Glutamatergic neuron (in vitro differentiated cells): Measurements from ENCODE around the gene ZNF878. TPM values are rescaled to one million over a fixed set of nuclear protein-coding genes. Genes with fewer than 3 reads are reported as not detected.
"Not testable (repeated sequence)": the region's sequence is repeated elsewhere in the genome, so short reads cannot be mapped to it uniquely, and the experiment has no call there.

Source experiments
- DNase-seq: peaks from one replicate; pipeline ENCODE4 v3.0.0; 2022
- H3K27ac Mint-ChIP-seq: one replicate; pipeline ENCODE4 v1.8.0; 2020; ENCODE audit warnings: mild to moderate bottlenecking, mixed read lengths, inconsistent platforms; ENCODE audit not compliant: unreplicated experiment
- H3K27me3 Mint-ChIP-seq: one replicate; pipeline ENCODE4 v1.8.0; 2020; ENCODE audit warnings: mild to moderate bottlenecking, moderate library complexity, mixed read lengths, inconsistent platforms; ENCODE audit not compliant: unreplicated experiment
- H3K36me3 Mint-ChIP-seq: one replicate; pipeline ENCODE4 v1.8.0; 2020; ENCODE audit warnings: mild to moderate bottlenecking, mixed read lengths, inconsistent platforms; ENCODE audit not compliant: unreplicated experiment
- H3K4me1 Mint-ChIP-seq: one replicate; pipeline ENCODE4 v1.8.0; 2020; ENCODE audit warnings: mild to moderate bottlenecking, low read depth, mixed read lengths, inconsistent platforms; ENCODE audit not compliant: unreplicated experiment
- H3K4me3 Mint-ChIP-seq: one replicate; pipeline ENCODE4 v1.8.0; 2020; ENCODE audit warnings: mild to moderate bottlenecking, mixed read lengths, inconsistent platforms; ENCODE audit not compliant: unreplicated experiment
- H3K9me3 Mint-ChIP-seq: one replicate; pipeline ENCODE4 v1.8.0; 2020; ENCODE audit warnings: mild to moderate bottlenecking, moderate library complexity, mixed read lengths, inconsistent platforms; ENCODE audit not compliant: unreplicated experiment
- total RNA-seq: library from RNA; stranded (reverse); fragmentation: NEBNext Ultra II Directional; extraction: Animal tissue kit (Norgen Biotek cat#: 25700); gene quantifications from one replicate; pipeline ENCODE4 v1.2.1, GENCODE V29; 2021; ENCODE audit not compliant: unreplicated experiment
- TF ChIP-seq, protein P1 (sequence below): fragments of 200-600 bp; sonication (generic); IDR thresholded peaks from one replicate; pipeline ENCODE4 v1.5.0; 2021; ENCODE audit not compliant: partially characterized antibody, unreplicated experiment

Gene ZNF878
- total RNA-seq, 1 donor from 2014 or later: 1.6 TPM

DNA sequence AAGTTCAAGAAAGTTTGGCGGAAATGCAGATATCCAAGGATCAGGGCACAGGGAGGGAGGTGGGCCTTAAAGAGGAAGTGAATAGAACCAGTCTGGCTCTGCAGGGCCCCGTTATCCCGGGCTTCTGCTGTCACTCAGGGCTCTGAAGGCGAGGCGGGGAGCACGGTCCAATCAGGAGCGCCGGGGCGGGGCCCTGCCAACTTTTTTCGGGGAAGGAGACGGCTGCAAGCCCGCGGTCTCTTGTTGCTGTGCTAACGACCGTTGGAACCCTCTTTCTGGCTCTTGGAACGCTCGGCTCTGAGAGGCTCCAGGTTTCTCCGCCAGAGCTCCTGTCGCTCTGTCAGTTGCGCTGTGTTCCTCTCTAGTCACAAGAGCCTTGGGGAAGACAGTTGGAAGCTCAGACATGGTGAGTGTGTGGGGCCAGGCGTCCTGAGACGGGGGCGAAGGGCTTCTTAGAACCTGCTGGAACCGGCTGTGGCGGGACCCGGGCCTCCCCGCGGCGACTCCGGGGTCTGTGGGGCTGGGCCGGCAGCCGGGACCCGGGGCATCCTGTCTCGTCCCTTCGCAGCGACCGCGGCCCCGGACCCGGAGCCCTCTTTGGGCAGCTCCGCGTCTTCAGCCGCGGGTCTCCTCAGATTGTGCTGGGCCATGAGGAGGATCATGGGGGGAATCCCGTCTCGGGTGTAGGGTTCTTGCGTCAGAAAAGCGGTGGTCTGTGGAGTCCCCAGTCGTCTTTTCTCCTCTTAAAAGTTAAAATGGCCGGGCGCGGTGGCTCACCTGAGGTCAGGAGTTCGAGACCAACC, 39.5 kb upstream of the ZNF878 start:
- Mint-ChIP-seq H3K36me3 (peaks cover 4% of the 10 kb centered on the region), H3K27ac (no peak overlapping the region), H3K4me1 (peaks cover 2% of the 10 kb centered on the region), H3K4me3 (peak overlapping the region; percentile 86), H3K9me3 (peaks cover 2% of the 10 kb centered on the region), H3K27me3 (no peaks in the 10 kb centered on the region)
- DNase-seq: peak; percentile 82
- TF ChIP-seq, protein P1, sequence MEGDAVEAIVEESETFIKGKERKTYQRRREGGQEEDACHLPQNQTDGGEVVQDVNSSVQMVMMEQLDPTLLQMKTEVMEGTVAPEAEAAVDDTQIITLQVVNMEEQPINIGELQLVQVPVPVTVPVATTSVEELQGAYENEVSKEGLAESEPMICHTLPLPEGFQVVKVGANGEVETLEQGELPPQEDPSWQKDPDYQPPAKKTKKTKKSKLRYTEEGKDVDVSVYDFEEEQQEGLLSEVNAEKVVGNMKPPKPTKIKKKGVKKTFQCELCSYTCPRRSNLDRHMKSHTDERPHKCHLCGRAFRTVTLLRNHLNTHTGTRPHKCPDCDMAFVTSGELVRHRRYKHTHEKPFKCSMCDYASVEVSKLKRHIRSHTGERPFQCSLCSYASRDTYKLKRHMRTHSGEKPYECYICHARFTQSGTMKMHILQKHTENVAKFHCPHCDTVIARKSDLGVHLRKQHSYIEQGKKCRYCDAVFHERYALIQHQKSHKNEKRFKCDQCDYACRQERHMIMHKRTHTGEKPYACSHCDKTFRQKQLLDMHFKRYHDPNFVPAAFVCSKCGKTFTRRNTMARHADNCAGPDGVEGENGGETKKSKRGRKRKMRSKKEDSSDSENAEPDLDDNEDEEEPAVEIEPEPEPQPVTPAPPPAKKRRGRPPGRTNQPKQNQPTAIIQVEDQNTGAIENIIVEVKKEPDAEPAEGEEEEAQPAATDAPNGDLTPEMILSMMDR: no peak

DNA sequence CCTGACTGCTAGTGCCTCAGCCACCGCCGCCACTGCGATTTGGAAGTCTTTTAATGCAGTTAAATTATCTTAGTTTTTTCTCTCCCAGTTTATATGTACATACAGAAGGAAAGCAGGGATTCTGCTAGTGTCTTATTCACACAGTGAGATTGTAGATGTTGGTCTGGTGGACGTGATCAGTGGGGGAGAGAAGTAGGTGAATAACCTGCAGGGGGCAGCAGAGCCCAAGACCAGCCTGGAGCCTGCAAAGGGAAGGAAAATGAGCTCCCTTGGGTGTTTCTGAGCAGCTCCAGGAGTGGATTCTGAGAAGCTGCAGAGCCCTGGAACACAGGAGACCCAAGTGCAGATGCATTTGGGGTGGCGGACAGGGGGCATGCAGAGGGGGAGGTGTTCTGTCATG, 38.0 kb upstream of the ZNF878 start:
- H3K4me3 Mint-ChIP-seq: no peak overlapping the region
- DNase-seq: peak; percentile 82
- peaks cover 4% of the 10 kb centered on the region for H3K36me3 Mint-ChIP-seq
- H3K4me1 Mint-ChIP-seq: peaks cover 2% of the 10 kb centered on the region
- H3K9me3 Mint-ChIP-seq: peaks cover 2% of the 10 kb centered on the region
- H3K27ac Mint-ChIP-seq: no peak overlapping the region
- H3K27me3 Mint-ChIP-seq: no peaks in the 10 kb centered on the region
- TF ChIP-seq, protein P1: peak; percentile 73

DNA sequence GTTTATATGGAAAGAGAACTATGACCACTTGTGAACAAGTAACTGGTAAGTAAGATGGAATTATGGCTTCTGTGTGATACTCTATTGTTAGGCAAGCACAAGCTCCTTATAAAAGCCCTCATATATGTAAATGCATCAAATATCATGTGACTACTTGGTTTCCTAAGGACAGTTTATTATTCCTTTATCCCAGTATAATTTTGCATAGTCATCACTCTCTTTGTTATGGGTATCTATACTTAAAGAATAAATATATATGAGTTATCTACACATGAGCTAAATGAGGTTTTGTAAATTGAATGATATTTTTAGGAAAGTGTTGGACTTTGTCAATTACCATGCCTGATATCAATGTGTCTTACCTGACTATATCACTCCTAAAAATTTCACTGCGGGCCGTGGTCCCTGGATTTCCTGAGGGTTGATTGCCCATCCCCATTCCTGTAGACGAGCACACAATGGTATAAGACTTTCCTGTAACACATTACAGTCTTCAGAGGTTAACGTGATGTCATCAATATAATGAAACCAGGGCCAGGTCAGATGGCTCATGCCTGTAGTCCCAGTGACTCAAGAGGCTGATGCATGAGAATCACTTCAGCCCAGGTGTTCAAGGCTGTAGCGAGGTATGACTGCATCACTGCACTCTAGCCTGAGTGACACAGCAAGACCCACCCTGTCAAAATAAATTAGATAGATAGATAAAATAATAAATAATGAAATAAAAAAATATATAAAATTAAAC, 32.5 kb upstream of the ZNF878 start:
- Mint-ChIP-seq H3K4me1 (no peaks in the 10 kb centered on the region), H3K9me3 (peaks cover 10% of the 10 kb centered on the region), H3K27me3 (no peaks in the 10 kb centered on the region), H3K27ac (no peak overlapping the region), H3K4me3 (no peak overlapping the region), H3K36me3 (peaks cover 20% of the 10 kb centered on the region)
- TF ChIP-seq, protein P1: no peak
- no peak for DNase-seq

DNA sequence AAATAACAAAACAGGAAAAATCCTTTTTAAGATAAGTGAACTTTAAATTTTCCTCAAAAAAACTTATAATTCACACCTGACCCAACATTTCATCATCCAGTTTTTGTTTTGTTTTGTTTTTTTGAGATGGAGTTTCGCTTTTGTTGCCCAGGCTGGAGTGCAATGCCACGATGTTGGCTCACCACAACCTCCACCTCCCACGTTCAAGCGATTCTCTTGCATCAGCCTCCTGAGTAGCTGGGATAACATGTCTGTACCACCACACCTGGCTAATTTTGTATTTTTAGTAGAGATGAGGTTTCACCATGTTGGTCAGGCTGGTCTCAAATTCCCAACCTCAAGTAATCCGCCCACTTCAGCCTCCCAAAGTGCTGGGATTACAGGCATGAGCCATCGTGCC, 30.6 kb upstream of the ZNF878 start:
- H3K36me3 Mint-ChIP-seq: peaks cover 30% of the 10 kb centered on the region
- H3K27me3 Mint-ChIP-seq, DNase-seq, H3K4me1 Mint-ChIP-seq, H3K27ac Mint-ChIP-seq, H3K4me3 Mint-ChIP-seq: not testable (repeated sequence)
- peaks cover 17% of the 10 kb centered on the region for H3K9me3 Mint-ChIP-seq

DNA sequence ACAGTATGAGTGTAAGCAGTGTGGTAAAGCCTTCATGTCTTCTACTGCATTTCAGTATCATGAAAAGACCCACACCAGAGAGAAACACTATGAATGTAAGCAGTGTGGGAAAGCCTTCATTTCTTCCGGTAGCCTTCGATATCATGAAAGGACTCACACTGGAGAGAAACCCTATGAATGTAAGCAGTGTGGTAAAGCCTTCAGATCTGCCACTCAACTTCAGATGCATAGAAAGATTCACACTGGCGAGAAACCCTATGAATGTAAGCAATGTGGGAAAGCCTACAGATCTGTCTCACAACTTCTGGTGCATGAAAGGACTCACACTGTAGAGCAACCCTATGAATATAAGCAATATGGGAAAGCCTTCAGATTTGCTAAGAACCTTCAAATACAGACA, 24.6 kb upstream of the ZNF878 start:
- Mint-ChIP-seq H3K9me3 (peaks cover 49% of the 10 kb centered on the region), H3K27ac (no peak overlapping the region), H3K4me3 (no peak overlapping the region), H3K36me3 (peaks cover 75% of the 10 kb centered on the region), H3K4me1 (no peaks in the 10 kb centered on the region), H3K27me3 (peaks cover 1% of the 10 kb centered on the region)
- no peak for DNase-seq
- TF ChIP-seq, protein P1: no peak

DNA sequence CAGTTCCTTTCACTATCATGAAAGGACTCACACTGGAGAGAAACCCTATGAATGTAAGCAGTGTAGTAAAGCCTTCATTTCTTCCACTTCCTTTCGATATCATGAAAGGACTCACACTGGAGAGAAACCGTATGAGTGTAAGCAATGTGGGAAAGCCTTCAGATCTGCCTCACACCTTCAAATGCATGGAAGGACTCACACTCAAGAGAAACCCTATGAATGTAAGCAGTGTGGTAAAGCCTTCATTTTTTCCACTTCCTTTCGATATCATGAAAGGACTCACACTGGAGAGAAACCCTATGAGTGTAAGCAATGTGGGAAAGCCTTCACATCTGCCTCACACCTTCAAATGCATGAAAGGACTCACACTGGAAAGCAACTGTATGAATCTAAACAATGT, 23.6 kb upstream of the ZNF878 start:
- not testable (repeated sequence) for H3K27ac Mint-ChIP-seq, H3K27me3 Mint-ChIP-seq, H3K4me3 Mint-ChIP-seq, H3K4me1 Mint-ChIP-seq, DNase-seq
- Mint-ChIP-seq H3K36me3 (peaks cover 73% of the 10 kb centered on the region), H3K9me3 (peaks cover 49% of the 10 kb centered on the region)
